Activated CD8-positive, alpha-beta T cell treated with anti-CD3 and anti-CD28 coated beads for 36 hours (primary cell): ENCODE measurements around the gene KLHL35. TPM values are rescaled to one million over a fixed set of nuclear protein-coding genes. Genes with fewer than 3 reads are reported as not detected.

Experiments
- ATAC-seq: fragments of 200-7000 bp; cut with Tn5 transposase; one replicate; pipeline ENCODE4 v1.10.0; 2021; ENCODE audit warnings: mild to moderate bottlenecking, moderate library complexity
- CTCF ChIA-PET: fragments of 350-600 bp; sonication (Branson Sonifier 250); formaldehyde crosslinking; loops from one replicate; lab custom pipeline; 2021; ENCODE audit warnings: antibody characterized with exemption; lab: Charles Lee
- POLR2A ChIA-PET: fragments of 350-600 bp; sonication (Branson Sonifier 250); formaldehyde crosslinking; loops from one replicate; lab custom pipeline; 2021; ENCODE audit warnings: antibody characterized with exemption; lab: Charles Lee
- DNase-seq: peaks from one replicate; pipeline ENCODE4 v3.0.0-alpha.2; 2020
- H3K27ac Mint-ChIP-seq: one replicate; pipeline ENCODE4 v1.8.0; 2021; ENCODE audit warnings: mild to moderate bottlenecking, mixed read lengths
- H3K27me3 Mint-ChIP-seq: one replicate; pipeline ENCODE4 v1.8.0; 2021; ENCODE audit warnings: mixed read lengths
- H3K36me3 Mint-ChIP-seq: one replicate; pipeline ENCODE4 v1.8.0; 2021; ENCODE audit warnings: low read depth, mixed read lengths
- H3K4me1 Mint-ChIP-seq: one replicate; pipeline ENCODE4 v1.8.0; 2021; ENCODE audit warnings: low read depth, mixed read lengths
- H3K4me3 Mint-ChIP-seq: one replicate; pipeline ENCODE4 v1.8.0; 2021; ENCODE audit warnings: mild to moderate bottlenecking, moderate library complexity, mixed read lengths
- H3K9me3 Mint-ChIP-seq: one replicate; pipeline ENCODE4 v1.8.0; 2021; ENCODE audit warnings: mixed read lengths
- CTCF ChIP-seq: fragments of 200-600 bp; IDR thresholded peaks from one replicate; pipeline ENCODE4 v1.8.0; 2022; ENCODE audit warnings: antibody characterized with exemption, mild to moderate bottlenecking
- intact Hi-C: fragments of 100-400 bp; cut with micrococcal nuclease; formaldehyde crosslinking; loops from one replicate; pipeline ENCODE4 v1.10.0; 2022
- total RNA-seq, 2 experiments: library from RNA; stranded (reverse); gene quantifications; one replicate each; pipeline ENCODE4 v1.2.3, GENCODE V29; 2021

Gene KLHL35
- total RNA-seq, 2 experiments from 2014 or later, result 0.16 to 0.77 TPM

- POLR2A ChIA-PET, result interaction anchor here (1.0 to 4.3 kb wide), 4 partner anchors 12 to 53 kb away, joined by 3 to 26 read pairs (median 4); partner anchors contain the start of gene RPS3
- TF ChIP-seq CTCF, result peak; percentile 79
- Mint-ChIP-seq H3K27me3 (no peaks in the 10 kb centered on the region), H3K4me1 (peaks cover 12% of the 10 kb centered on the region), H3K9me3 (no peaks in the 10 kb centered on the region), H3K36me3 (no peaks in the 10 kb centered on the region), H3K4me3 (no peak overlapping the region), H3K27ac (no peak overlapping the region)
- DNase-seq (peak; percentile 83), ATAC-seq (peak; percentile 91)
- CTCF ChIA-PET, result interaction anchor here (0.5 to 15.3 kb wide), 37 partner anchors 10 to 189 kb away, joined by 3 to 442 read pairs (median 4); partner anchors contain the start of genes GDPD5 and RPS3
- intact Hi-C loops, result loop anchor here (5.0 kb wide), 1 partner anchor 144 kb away; no protein-coding TSS in a partner anchor
Observed at GRCh38 chr11:75388386-75389275, 44.4 kb downstream of the KLHL35 start.

GRCh38 chr11:75387736-75388294 lies 45.2 kb downstream of the KLHL35 start:
- H3K4me3 Mint-ChIP-seq, result no peak overlapping the region
- no peaks in the 10 kb centered on the region for H3K27me3 Mint-ChIP-seq
- intact Hi-C loops, result loop anchor here (5.0 kb wide), 1 partner anchor 144 kb away; no protein-coding TSS in a partner anchor
- ChIA-PET CTCF (interaction anchor here (0.5 to 15.3 kb wide), 29 partner anchors 11 to 211 kb away, joined by 3 to 442 read pairs (median 4); partner anchors contain the start of genes GDPD5 and RPS3), POLR2A (interaction anchor here (1.0 to 4.3 kb wide), 3 partner anchors 13 to 52 kb away, joined by 3 to 26 read pairs (median 4); partner anchors contain the start of gene RPS3)
- H3K36me3 Mint-ChIP-seq, result no peaks in the 10 kb centered on the region
- TF ChIP-seq CTCF, result no peak
- no peaks in the 10 kb centered on the region for H3K9me3 Mint-ChIP-seq
- no peak for DNase-seq
- no peak overlapping the region for H3K27ac Mint-ChIP-seq
- peaks cover 19% of the 10 kb centered on the region for H3K4me1 Mint-ChIP-seq
- no peak for ATAC-seq

- CTCF ChIA-PET, result interaction anchor here (1.0 to 15.3 kb wide), 17 partner anchors 11 to 212 kb away, joined by 3 to 442 read pairs (median 10); partner anchors contain the start of genes GDPD5 and RPS3
- Mint-ChIP-seq H3K36me3 (no peaks in the 10 kb centered on the region), H3K27ac (no peak overlapping the region), H3K9me3 (no peaks in the 10 kb centered on the region), H3K4me1 (peaks cover 19% of the 10 kb centered on the region), H3K4me3 (no peak overlapping the region), H3K27me3 (no peaks in the 10 kb centered on the region)
- POLR2A ChIA-PET, result interaction anchor here (0.6 to 4.3 kb wide), 3 partner anchors 13 to 42 kb away, joined by 4 to 26 read pairs (median 4); partner anchors contain the start of gene RPS3
- no peak for TF ChIP-seq CTCF
- ATAC-seq (no peak), DNase-seq (no peak)
- intact Hi-C loops, result loop anchor here (5.0 kb wide), 1 partner anchor 145 kb away; no protein-coding TSS in a partner anchor
Observed at GRCh38 chr11:75386942-75387630, 45.9 kb downstream of the KLHL35 start.

- no peaks in the 10 kb centered on the region for H3K9me3 Mint-ChIP-seq
- intact Hi-C loops, result loop anchor here (1.0 to 5.0 kb wide), 3 partner anchors 58 to 148 kb away; no protein-coding TSS in a partner anchor
- peak; percentile 80 for ATAC-seq
- peaks cover 19% of the 10 kb centered on the region for H3K4me1 Mint-ChIP-seq
- DNase-seq, result peak; percentile 81
- H3K27ac Mint-ChIP-seq, result peak overlapping the region; percentile 65
- H3K36me3 Mint-ChIP-seq, result no peaks in the 10 kb centered on the region
- TF ChIP-seq CTCF, result peak; percentile 97
- no peaks in the 10 kb centered on the region for H3K27me3 Mint-ChIP-seq
- POLR2A ChIA-PET, result interaction anchor here (1.1 to 2.4 kb wide), 3 partner anchors 15 to 108 kb away, joined by 3 to 8 read pairs (median 5); no protein-coding TSS in a partner anchor
- CTCF ChIA-PET, result interaction anchor here (0.6 to 15.3 kb wide), 37 partner anchors 9 to 320 kb away, joined by 3 to 442 read pairs (median 4); partner anchors contain the start of genes ARRB1 and GDPD5
- H3K4me3 Mint-ChIP-seq, result no peak overlapping the region
Observed at GRCh38 chr11:75384438-75385080, 48.4 kb downstream of the KLHL35 start.
